Lower leg skin (tissue), 3 donors: ENCODE measurements around the gene METRNL.

Experiments
- POLR2A ChIP-seq, 2 donors: fragments of 450-650 bp; IDR thresholded peaks; one replicate each; pipeline ENCODE4 v1.6.1; 2016 to 2017; ENCODE audit warnings: antibody characterized with exemption in 2 of 2, mild to moderate bottlenecking in 1 of 2, moderate library complexity in 1 of 2
- TF ChIP-seq, protein P1 (sequence below), 3 donors: fragments of 450-650 bp; IDR thresholded peaks; one replicate each; pipeline ENCODE4 v1.5.1; 2016; ENCODE audit warnings: antibody characterized with exemption in 3 of 3, mild to moderate bottlenecking in 3 of 3, moderate library complexity in 2 of 3

DNA sequence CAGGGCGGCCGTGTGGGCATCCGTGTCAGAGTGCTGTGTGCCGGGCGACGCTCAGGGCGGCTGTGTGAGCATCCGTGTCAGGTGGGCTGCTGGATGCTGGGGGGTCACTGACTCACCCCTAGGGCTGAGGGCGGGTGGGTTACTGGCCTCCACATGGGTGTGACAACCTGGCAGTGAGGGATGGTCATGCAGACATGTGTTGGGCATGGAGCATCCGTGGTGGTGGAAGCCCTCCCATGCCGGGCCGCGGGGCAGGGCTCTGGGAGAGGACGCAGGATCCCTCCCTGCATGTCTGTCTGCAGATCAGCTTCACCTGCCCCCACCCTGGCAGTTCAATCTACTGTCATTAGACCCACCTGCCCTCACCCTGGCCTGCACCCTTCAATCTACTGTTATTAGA, 56.3 kb downstream of the METRNL start:
- TF ChIP-seq POLR2A (IDR thresholded peaks at IDR 0.05), result no peak
- TF ChIP-seq, protein P1, sequence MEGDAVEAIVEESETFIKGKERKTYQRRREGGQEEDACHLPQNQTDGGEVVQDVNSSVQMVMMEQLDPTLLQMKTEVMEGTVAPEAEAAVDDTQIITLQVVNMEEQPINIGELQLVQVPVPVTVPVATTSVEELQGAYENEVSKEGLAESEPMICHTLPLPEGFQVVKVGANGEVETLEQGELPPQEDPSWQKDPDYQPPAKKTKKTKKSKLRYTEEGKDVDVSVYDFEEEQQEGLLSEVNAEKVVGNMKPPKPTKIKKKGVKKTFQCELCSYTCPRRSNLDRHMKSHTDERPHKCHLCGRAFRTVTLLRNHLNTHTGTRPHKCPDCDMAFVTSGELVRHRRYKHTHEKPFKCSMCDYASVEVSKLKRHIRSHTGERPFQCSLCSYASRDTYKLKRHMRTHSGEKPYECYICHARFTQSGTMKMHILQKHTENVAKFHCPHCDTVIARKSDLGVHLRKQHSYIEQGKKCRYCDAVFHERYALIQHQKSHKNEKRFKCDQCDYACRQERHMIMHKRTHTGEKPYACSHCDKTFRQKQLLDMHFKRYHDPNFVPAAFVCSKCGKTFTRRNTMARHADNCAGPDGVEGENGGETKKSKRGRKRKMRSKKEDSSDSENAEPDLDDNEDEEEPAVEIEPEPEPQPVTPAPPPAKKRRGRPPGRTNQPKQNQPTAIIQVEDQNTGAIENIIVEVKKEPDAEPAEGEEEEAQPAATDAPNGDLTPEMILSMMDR (IDR thresholded peaks at IDR 0.05), result no peak
